H1 (cell line): ENCODE data around the gene SNX25. TPM values are rescaled to one million over a fixed set of nuclear protein-coding genes. Genes with fewer than 3 reads are reported as not detected.

Experiments used
- NRF1 ChIP-seq: IDR thresholded peaks from 2 replicates; pipeline ENCODE4 v1.6.1; 2011; ENCODE audit warnings: mild to moderate bottlenecking, low read depth, low read length, improper control_type of control experiment
- SP2 ChIP-seq: IDR thresholded peaks from 2 replicates; pipeline ENCODE4 v1.6.1; 2012; ENCODE audit warnings: mild to moderate bottlenecking, low read length, inconsistent platforms
- polyA plus RNA-seq, 7 experiments: library from polyadenylated mRNA; depleted of rRNA in 3 of 7; stranded (reverse) in 5 of 7; unstranded in 2 of 7; fragments of >200 nt in 5 of 7; fragments of 200-250 nt in 2 of 7; gene quantifications; 1 replicate in 5 of 7; 2 replicates in 1 of 7; 4 replicates in 1 of 7; pipeline versions ENCODE4 v1.2.1 to v1.2.3, GENCODE V29; 2011 to 2013; ENCODE audit warnings: missing spikeins in 2 of 7, mixed read lengths in 2 of 7
- total RNA-seq: library from RNA; stranded (reverse); fragmentation: NEBNext Ultra II Directional; extraction: Animal tissue kit (Norgen Biotek cat#: 25700); gene quantifications from 2 replicates; pipeline ENCODE4 v1.2.1, GENCODE V29; 2021

Gene SNX25
- total and polyA plus RNA-seq, 2 of the 8 experiments (the other 6 are each of a cell fraction or from before 2014, with no cell fraction given), result 5.4 to 19.9 TPM

GRCh38 chr4:185379326-185380295, 170.2 kb downstream of the SNX25 start (continued):
- TF ChIP-seq SP2, result no peak
- no peak for TF ChIP-seq NRF1
- TF ChIP-seq, all 59 proteins: peak for 0
